HEK293 (cell line): Measurements from ENCODE around the gene ADAMTS9.

Experiments used
- CTCF ChIA-PET: fragments of 350-600 bp; formaldehyde crosslinking; extraction: SDS; loops from one replicate; lab custom pipeline; 2021; ENCODE audit warnings: antibody characterized with exemption; lab: Yijun Ruan, JAX
- POLR2A ChIA-PET: fragments of 300-600 bp; formaldehyde crosslinking; extraction: SDS; loops from one replicate; lab custom pipeline; 2020; ENCODE audit warnings: antibody characterized with exemption, inconsistent platforms; lab: Yijun Ruan, JAX
- H3K27ac ChIP-seq: fragments of 200-500 bp; sonication (Bioruptor generic); 2 replicates; pipeline ENCODE4 v1.5.1; 2014; ENCODE audit warnings: low read depth, low read length, control low read depth, inconsistent platforms; ENCODE audit errors: extremely low read depth
- H3K36me3 ChIP-seq, 2 experiments: fragments of 200-500 bp in 1 of 2; sonication (Bioruptor generic) in 1 of 2; 1 replicate in 1 of 2; 2 replicates in 1 of 2; pipeline ENCODE4 v1.5.1; 2014 to 2017; ENCODE audit warnings: inconsistent platforms in 2 of 2, low read length in 2 of 2; ENCODE audit not compliant: control insufficient read depth in 2 of 2, insufficient read depth in 1 of 2
- H3K4me1 ChIP-seq: fragments of 200-500 bp; sonication (Bioruptor generic); 2 replicates; pipeline ENCODE4 v1.5.1; 2014; ENCODE audit warnings: mild to moderate bottlenecking, low read length, inconsistent platforms; ENCODE audit not compliant: control insufficient read depth, insufficient read depth
- H3K4me3 ChIP-seq: 2 replicates; pipeline ENCODE4 v1.5.1; 2011; ENCODE audit warnings: low read depth, mild to moderate bottlenecking, control low read depth, low read length, moderate library complexity
- H3K9me3 ChIP-seq: fragments of 200-500 bp; sonication (Bioruptor generic); 2 replicates; pipeline ENCODE4 v1.5.1; 2014; ENCODE audit warnings: low read depth, low read length, inconsistent platforms; ENCODE audit not compliant: control insufficient read depth, insufficient read depth
- BCL11A ChIP-seq: fragments of 450-650 bp; formaldehyde crosslinking; IDR thresholded peaks from 2 replicates; pipeline ENCODE4 v1.5.1; 2016; ENCODE audit warnings: low read depth, missing biosample characterization, missing genetic modification characterization
- EGR2 ChIP-seq: fragments of 450-650 bp; formaldehyde crosslinking; IDR thresholded peaks from 2 replicates; pipeline ENCODE4 v1.5.1; 2016; ENCODE audit warnings: low read depth, missing biosample characterization, missing genetic modification characterization
- GLI2 ChIP-seq: fragments of 450-650 bp; formaldehyde crosslinking; IDR thresholded peaks from 2 replicates; pipeline ENCODE4; 2017; ENCODE audit warnings: missing biosample characterization, missing genetic modification characterization, low read depth, borderline replicate concordance
- GLIS1 ChIP-seq: fragments of 450-650 bp; formaldehyde crosslinking; IDR thresholded peaks from 2 replicates; pipeline ENCODE4 v1.5.1; 2016; ENCODE audit warnings: missing biosample characterization, missing genetic modification characterization
- GLIS2 ChIP-seq: fragments of 450-650 bp; formaldehyde crosslinking; IDR thresholded peaks from 2 replicates; pipeline ENCODE4 v1.5.1; 2016; ENCODE audit warnings: missing biosample characterization, missing genetic modification characterization
- MEIS1 ChIP-seq: sonication (generic); formaldehyde crosslinking; IDR thresholded peaks from 2 replicates; pipeline ENCODE4 v1.8.1; 2022; ENCODE audit warnings: missing genetic modification reagents, mild to moderate bottlenecking, borderline replicate concordance
- OVOL3 ChIP-seq: fragments of 450-650 bp; formaldehyde crosslinking; IDR thresholded peaks from 2 replicates; pipeline ENCODE4 v1.5.1; 2016; ENCODE audit warnings: missing biosample characterization, missing genetic modification characterization
- PRDM1 ChIP-seq: fragments of 450-650 bp; formaldehyde crosslinking; IDR thresholded peaks from 2 replicates; pipeline ENCODE4; 2016; ENCODE audit warnings: missing biosample characterization, missing genetic modification characterization
- RBAK ChIP-seq: fragments of 450-650 bp; formaldehyde crosslinking; IDR thresholded peaks from 2 replicates; pipeline ENCODE4 v1.5.1; 2016; ENCODE audit warnings: missing biosample characterization, missing genetic modification characterization
- REPIN1 ChIP-seq: fragments of 450-650 bp; formaldehyde crosslinking; IDR thresholded peaks from 2 replicates; pipeline ENCODE4 v1.5.1; 2017; ENCODE audit warnings: missing biosample characterization, missing genetic modification characterization, low read depth
- TCF7L2 ChIP-seq: IDR thresholded peaks from 2 replicates; pipeline ENCODE4 v1.6.1; 2011; ENCODE audit warnings: low read depth, mild to moderate bottlenecking, inconsistent platforms, low read length, moderate library complexity, borderline replicate concordance
- YY1 ChIP-seq: fragments of 450-650 bp; formaldehyde crosslinking; IDR thresholded peaks from 2 replicates; pipeline ENCODE4 v1.5.1; 2018; ENCODE audit warnings: missing biosample characterization, missing genetic modification characterization
- ZBTB48 ChIP-seq: fragments of 450-650 bp; formaldehyde crosslinking; IDR thresholded peaks from 2 replicates; pipeline ENCODE4 v1.5.1; 2016; ENCODE audit warnings: missing biosample characterization, missing genetic modification characterization
- ZIC2 ChIP-seq: fragments of 450-650 bp; formaldehyde crosslinking; IDR thresholded peaks from 2 replicates; pipeline ENCODE4 v1.5.1; 2016; ENCODE audit warnings: missing biosample characterization, missing genetic modification characterization
- ZNF133 ChIP-seq: fragments of 450-650 bp; formaldehyde crosslinking; IDR thresholded peaks from 2 replicates; pipeline ENCODE4 v1.5.1; 2016; ENCODE audit warnings: missing biosample characterization, missing genetic modification characterization
- ZNF138 ChIP-seq: fragments of 450-650 bp; formaldehyde crosslinking; IDR thresholded peaks from 2 replicates; pipeline ENCODE4 v1.5.1; 2016; ENCODE audit warnings: missing biosample characterization, missing genetic modification characterization, borderline replicate concordance
- ZNF146 ChIP-seq: fragments of 450-650 bp; formaldehyde crosslinking; IDR thresholded peaks from 2 replicates; pipeline ENCODE4 v1.5.1; 2016; ENCODE audit warnings: missing biosample characterization, missing genetic modification characterization
- ZNF19 ChIP-seq: fragments of 450-650 bp; formaldehyde crosslinking; IDR thresholded peaks from 2 replicates; pipeline ENCODE4; 2016; ENCODE audit warnings: missing biosample characterization, missing genetic modification characterization, low read depth
- ZNF23 ChIP-seq: fragments of 450-650 bp; formaldehyde crosslinking; IDR thresholded peaks from 2 replicates; pipeline ENCODE4 v1.5.1; 2016; ENCODE audit warnings: missing biosample characterization, missing genetic modification characterization, borderline replicate concordance
- ZNF239 ChIP-seq: fragments of 450-650 bp; formaldehyde crosslinking; IDR thresholded peaks from 2 replicates; pipeline ENCODE4 v1.5.1; 2016; ENCODE audit warnings: missing biosample characterization, missing genetic modification characterization
- ZNF248 ChIP-seq: fragments of 450-650 bp; formaldehyde crosslinking; IDR thresholded peaks from 2 replicates; pipeline ENCODE4 v1.5.1; 2017; ENCODE audit warnings: missing biosample characterization, missing genetic modification characterization
- ZNF302 ChIP-seq: fragments of 450-650 bp; formaldehyde crosslinking; IDR thresholded peaks from 2 replicates; pipeline ENCODE4 v1.5.1; 2016; ENCODE audit warnings: missing biosample characterization, missing genetic modification characterization, low read depth
- ZNF514 ChIP-seq: fragments of 450-650 bp; formaldehyde crosslinking; IDR thresholded peaks from 2 replicates; pipeline ENCODE4 v1.5.1; 2016; ENCODE audit warnings: missing biosample characterization, missing genetic modification characterization
- ZNF555 ChIP-seq: fragments of 450-650 bp; formaldehyde crosslinking; conservative IDR thresholded peaks from 2 replicates; pipeline ENCODE4 v1.5.1; 2017; ENCODE audit warnings: missing biosample characterization, mild to moderate bottlenecking, missing genetic modification characterization, inconsistent platforms
- ZNF610 ChIP-seq: fragments of 450-650 bp; formaldehyde crosslinking; IDR thresholded peaks from 2 replicates; pipeline ENCODE4 v1.5.1; 2016; ENCODE audit warnings: missing biosample characterization, missing genetic modification characterization, borderline replicate concordance
- ZNF624 ChIP-seq: fragments of 450-650 bp; formaldehyde crosslinking; IDR thresholded peaks from 2 replicates; pipeline ENCODE4 v1.5.1; 2017; ENCODE audit warnings: missing biosample characterization, missing genetic modification characterization
- ZNF654 ChIP-seq: fragments of 450-650 bp; formaldehyde crosslinking; IDR thresholded peaks from 2 replicates; pipeline ENCODE4 v1.5.1; 2016; ENCODE audit warnings: low read depth, missing biosample characterization, missing genetic modification characterization
- ZNF677 ChIP-seq: fragments of 450-650 bp; IDR thresholded peaks from 2 replicates; pipeline ENCODE4 v1.5.0; 2018; ENCODE audit warnings: missing biosample characterization, mild to moderate bottlenecking, missing genetic modification characterization, moderate library complexity
- ZNF692 ChIP-seq: fragments of 450-650 bp; formaldehyde crosslinking; IDR thresholded peaks from 2 replicates; pipeline ENCODE4 v1.5.1; 2016; ENCODE audit warnings: missing biosample characterization, missing genetic modification characterization
- ZNF791 ChIP-seq: fragments of 450-650 bp; formaldehyde crosslinking; IDR thresholded peaks from 2 replicates; pipeline ENCODE4 v1.5.1; 2016; ENCODE audit warnings: missing biosample characterization, missing genetic modification characterization
- ZNF837 ChIP-seq: fragments of 450-650 bp; formaldehyde crosslinking; IDR thresholded peaks from 2 replicates; pipeline ENCODE4 v1.5.1; 2016; ENCODE audit warnings: missing biosample characterization, missing genetic modification characterization
- ZSCAN16 ChIP-seq: fragments of 450-650 bp; formaldehyde crosslinking; IDR thresholded peaks from 2 replicates; pipeline ENCODE4 v1.5.1; 2016; ENCODE audit warnings: missing biosample characterization, missing genetic modification characterization
- ZSCAN30 ChIP-seq: fragments of 450-650 bp; IDR thresholded peaks from 2 replicates; pipeline ENCODE4 v1.5.1; 2018; ENCODE audit warnings: missing biosample characterization, mild to moderate bottlenecking, missing genetic modification characterization, moderate library complexity
- TF ChIP-seq, protein P1 (sequence below): fragments of 450-650 bp; formaldehyde crosslinking; IDR thresholded peaks from 2 replicates; pipeline ENCODE4 v1.5.1; 2016; ENCODE audit warnings: missing biosample characterization, missing genetic modification characterization
- TF ChIP-seq, protein P2 (sequence below): fragments of 450-650 bp; formaldehyde crosslinking; IDR thresholded peaks from 2 replicates; pipeline ENCODE4 v1.5.1; 2016; ENCODE audit warnings: missing biosample characterization, missing genetic modification characterization

The ADAMTS9 gene

GRCh38 chr3:64536166-64536565 is 151.6 kb downstream of the ADAMTS9 start (continued):
- TF ChIP-seq REPIN1 (tag by site-specific recombination): no peak
- no peak for TF ChIP-seq GLIS1 (tag by site-specific recombination)
- TF ChIP-seq ZNF302 (tag by site-specific recombination): no peak
- TF ChIP-seq ZNF692: no peak

DNA sequence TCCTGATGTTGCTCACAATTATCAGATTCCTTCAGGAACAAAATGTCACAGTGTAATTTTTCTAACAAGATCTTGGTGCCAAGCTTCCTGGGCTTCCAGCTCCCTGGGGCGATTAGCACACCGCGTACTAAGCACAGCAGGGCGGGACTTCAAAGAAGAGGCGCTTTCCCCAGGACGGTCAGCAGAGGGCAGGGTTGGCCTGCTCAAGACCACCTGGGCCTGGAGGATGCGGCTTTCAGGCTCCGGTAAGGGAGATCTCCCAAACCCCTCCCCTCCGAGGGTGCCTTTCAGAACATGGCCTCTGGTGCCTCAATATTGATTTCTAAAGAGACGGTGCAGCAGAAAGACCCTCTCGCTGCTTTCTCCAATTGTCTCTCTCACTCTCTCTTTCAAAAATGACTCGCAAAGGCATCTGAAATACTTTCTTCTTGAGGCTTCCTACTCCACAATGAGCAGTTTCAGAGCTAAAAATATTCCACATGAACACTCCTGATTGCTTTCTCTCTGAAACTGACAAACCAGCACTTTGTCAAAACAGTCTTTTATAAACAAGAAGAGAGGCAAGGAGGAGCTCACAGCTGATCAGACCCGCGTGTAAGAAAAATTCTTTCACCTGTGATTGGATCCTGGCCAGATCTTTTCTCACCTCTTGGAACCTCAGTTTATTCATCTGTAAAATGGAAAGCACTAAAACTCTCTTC is 154.0 kb downstream of the ADAMTS9 start:
- Histone ChIP-seq H3K4me3 (no peak overlapping the region), H3K9me3 (no peaks in the 10 kb centered on the region), H3K27ac (no peak overlapping the region), H3K4me1 (no peaks in the 10 kb centered on the region), H3K36me3 (no peaks in the 10 kb centered on the region)
- ChIA-PET POLR2A (no interaction called here), CTCF (interaction anchor here (0.6 to 2.6 kb wide), 24 partner anchors 8 to 1207 kb away, joined by 3 to 18 read pairs (median 4); no protein-coding TSS in a partner anchor)
- TF ChIP-seq ZNF133 (no peak), ZNF837 (tag by site-specific recombination) (no peak), ZNF23 (tag by site-specific recombination) (no peak), TCF7L2 (peak; percentile 98), OVOL3 (tag by site-specific recombination) (no peak), ZNF555 (tag by site-specific recombination) (no peak), EGR2 (tag by site-specific recombination) (no peak), ZNF514 (tag by site-specific recombination) (no peak), ZIC2 (tag by site-specific recombination) (peak; percentile 64), ZNF654 (tag by site-specific recombination) (peak; percentile 97), ZBTB48 (tag by site-specific recombination) (peak; percentile 51; the same call in 1 of the 2 replicates), YY1 (tag by site-specific recombination) (no peak), ZNF610 (tag by site-specific recombination) (no peak), ZNF146 (no peak), ZNF791 (tag by site-specific recombination) (no peak), BCL11A (tag by site-specific recombination) (no peak), ZNF677 (tag by site-specific recombination) (no peak), PRDM1 (peak; percentile 86), ZSCAN30 (tag by site-specific recombination) (0 out of 2 replicates have a peak, but pooled peaks have one; percentile 21), MEIS1 (CRISPR knock-in tag) (no peak), GLIS2 (tag by site-specific recombination) (no peak), ZNF248 (tag by site-specific recombination) (no peak), ZNF624 (tag by site-specific recombination) (no peak), ZNF239 (tag by site-specific recombination) (no peak), ZSCAN16 (tag by site-specific recombination) (no peak), ZNF138 (no peak), GLI2 (tag by site-specific recombination) (no peak), ZNF19 (no peak), RBAK (tag by site-specific recombination) (no peak)
- TF ChIP-seq, protein P1, sequence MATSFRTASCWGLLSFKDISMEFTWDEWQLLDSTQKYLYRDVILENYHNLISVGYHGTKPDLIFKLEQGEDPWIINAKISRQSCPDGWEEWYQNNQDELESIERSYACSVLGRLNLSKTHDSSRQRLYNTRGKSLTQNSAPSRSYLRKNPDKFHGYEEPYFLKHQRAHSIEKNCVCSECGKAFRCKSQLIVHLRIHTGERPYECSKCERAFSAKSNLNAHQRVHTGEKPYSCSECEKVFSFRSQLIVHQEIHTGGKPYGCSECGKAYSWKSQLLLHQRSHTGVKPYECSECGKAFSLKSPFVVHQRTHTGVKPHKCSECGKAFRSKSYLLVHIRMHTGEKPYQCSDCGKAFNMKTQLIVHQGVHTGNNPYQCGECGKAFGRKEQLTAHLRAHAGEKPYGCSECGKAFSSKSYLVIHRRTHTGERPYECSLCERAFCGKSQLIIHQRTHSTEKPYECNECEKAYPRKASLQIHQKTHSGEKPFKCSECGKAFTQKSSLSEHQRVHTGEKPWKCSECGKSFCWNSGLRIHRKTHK (tag by site-specific recombination): no peak
- TF ChIP-seq, protein P2, sequence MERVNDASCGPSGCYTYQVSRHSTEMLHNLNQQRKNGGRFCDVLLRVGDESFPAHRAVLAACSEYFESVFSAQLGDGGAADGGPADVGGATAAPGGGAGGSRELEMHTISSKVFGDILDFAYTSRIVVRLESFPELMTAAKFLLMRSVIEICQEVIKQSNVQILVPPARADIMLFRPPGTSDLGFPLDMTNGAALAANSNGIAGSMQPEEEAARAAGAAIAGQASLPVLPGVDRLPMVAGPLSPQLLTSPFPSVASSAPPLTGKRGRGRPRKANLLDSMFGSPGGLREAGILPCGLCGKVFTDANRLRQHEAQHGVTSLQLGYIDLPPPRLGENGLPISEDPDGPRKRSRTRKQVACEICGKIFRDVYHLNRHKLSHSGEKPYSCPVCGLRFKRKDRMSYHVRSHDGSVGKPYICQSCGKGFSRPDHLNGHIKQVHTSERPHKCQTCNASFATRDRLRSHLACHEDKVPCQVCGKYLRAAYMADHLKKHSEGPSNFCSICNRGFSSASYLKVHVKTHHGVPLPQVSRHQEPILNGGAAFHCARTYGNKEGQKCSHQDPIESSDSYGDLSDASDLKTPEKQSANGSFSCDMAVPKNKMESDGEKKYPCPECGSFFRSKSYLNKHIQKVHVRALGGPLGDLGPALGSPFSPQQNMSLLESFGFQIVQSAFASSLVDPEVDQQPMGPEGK (tag by site-specific recombination): 0 out of 2 replicates have a peak, but pooled peaks have one; percentile 18
